Measurements from ENCODE around the gene TEX44. TPM values are rescaled to one million over a fixed set of nuclear protein-coding genes. Genes with fewer than 3 reads are reported as not detected.
"Not testable (repeated sequence)": the region's sequence is repeated elsewhere in the genome, so short reads cannot be mapped to it uniquely, and the experiment has no call there.

Gene TEX44
- total RNA-seq, 4 donors from 2014 or later = not detected

- Histone ChIP-seq H3K4me1 (no peaks in the 10 kb centered on the region), H3K36me3 (no peaks in the 10 kb centered on the region), H3K9me3 (no peaks in the 10 kb centered on the region), H3K27ac (no peak overlapping the region), H3K4me3 (no peak overlapping the region), H3K27me3 (no peaks in the 10 kb centered on the region)
- TF ChIP-seq, protein P1, sequence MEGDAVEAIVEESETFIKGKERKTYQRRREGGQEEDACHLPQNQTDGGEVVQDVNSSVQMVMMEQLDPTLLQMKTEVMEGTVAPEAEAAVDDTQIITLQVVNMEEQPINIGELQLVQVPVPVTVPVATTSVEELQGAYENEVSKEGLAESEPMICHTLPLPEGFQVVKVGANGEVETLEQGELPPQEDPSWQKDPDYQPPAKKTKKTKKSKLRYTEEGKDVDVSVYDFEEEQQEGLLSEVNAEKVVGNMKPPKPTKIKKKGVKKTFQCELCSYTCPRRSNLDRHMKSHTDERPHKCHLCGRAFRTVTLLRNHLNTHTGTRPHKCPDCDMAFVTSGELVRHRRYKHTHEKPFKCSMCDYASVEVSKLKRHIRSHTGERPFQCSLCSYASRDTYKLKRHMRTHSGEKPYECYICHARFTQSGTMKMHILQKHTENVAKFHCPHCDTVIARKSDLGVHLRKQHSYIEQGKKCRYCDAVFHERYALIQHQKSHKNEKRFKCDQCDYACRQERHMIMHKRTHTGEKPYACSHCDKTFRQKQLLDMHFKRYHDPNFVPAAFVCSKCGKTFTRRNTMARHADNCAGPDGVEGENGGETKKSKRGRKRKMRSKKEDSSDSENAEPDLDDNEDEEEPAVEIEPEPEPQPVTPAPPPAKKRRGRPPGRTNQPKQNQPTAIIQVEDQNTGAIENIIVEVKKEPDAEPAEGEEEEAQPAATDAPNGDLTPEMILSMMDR (IDR thresholded peaks at IDR 0.05) = no peak
- no peak for TF ChIP-seq POLR2A (IDR thresholded peaks at IDR 0.05)
- DNase-seq = no peak
These were observed 23.8 kb upstream of the TEX44 start for GRCh38 chr2:231568785-231569435.

DNA sequence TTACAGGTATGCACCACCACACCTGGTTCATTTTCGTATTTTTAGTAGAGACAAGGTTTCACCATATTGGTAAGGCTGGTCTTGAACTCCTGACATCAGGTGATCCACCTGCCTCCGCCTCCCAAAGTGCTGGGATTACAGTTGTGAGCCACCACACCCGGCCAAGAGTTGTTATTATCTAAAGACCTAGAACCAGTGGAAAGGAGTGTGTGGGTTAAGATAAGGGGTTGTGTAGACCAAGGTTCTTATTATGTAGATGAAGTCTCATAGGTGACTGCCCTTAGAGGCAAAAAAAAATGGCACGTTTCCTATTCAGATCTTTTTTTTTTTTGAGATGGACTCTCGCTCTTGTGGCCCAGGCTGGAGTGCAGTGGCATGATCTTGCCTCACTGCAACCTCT lies 21.7 kb upstream of the TEX44 start:
- H3K4me3 ChIP-seq, H3K4me1 ChIP-seq, H3K27me3 ChIP-seq, H3K36me3 ChIP-seq, H3K9me3 ChIP-seq, H3K27ac ChIP-seq, DNase-seq: not testable (repeated sequence)

DNA sequence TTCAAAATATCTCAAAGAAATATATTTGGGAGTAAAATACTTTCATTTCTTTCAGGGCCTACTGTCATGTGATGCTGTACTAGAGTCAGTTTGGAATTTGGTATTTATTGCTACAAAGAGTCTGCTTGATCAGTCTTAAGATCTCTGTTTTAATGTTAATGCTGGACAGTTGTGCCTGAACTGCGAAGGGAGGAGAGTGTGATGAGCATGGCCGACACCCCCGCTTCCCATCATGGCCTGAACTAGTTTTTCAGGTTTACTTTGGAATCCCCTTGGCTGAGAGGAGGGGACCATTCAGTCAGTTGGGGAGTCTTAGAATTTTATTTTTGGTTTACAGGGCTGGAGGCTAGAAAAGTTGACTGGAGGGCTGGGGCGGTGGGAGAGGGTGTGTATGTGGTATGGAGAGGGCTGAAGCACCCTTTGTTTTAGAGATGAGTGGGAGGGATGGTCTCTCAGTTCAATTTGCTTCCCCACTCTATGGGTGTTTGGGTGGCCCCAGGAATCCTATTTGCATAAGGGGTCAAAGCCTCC lies 20.9 kb upstream of the TEX44 start:
- no peaks in the 10 kb centered on the region for H3K27me3 ChIP-seq
- TF ChIP-seq, protein P1 (IDR thresholded peaks at IDR 0.05) = no peak
- TF ChIP-seq POLR2A (IDR thresholded peaks at IDR 0.05) = no peak
- H3K36me3 ChIP-seq = no peaks in the 10 kb centered on the region
- H3K4me1 ChIP-seq = no peaks in the 10 kb centered on the region
- DNase-seq = no peak
- H3K9me3 ChIP-seq = no peaks in the 10 kb centered on the region
- H3K27ac ChIP-seq = no peak overlapping the region
- H3K4me3 ChIP-seq = no peak overlapping the region

DNA sequence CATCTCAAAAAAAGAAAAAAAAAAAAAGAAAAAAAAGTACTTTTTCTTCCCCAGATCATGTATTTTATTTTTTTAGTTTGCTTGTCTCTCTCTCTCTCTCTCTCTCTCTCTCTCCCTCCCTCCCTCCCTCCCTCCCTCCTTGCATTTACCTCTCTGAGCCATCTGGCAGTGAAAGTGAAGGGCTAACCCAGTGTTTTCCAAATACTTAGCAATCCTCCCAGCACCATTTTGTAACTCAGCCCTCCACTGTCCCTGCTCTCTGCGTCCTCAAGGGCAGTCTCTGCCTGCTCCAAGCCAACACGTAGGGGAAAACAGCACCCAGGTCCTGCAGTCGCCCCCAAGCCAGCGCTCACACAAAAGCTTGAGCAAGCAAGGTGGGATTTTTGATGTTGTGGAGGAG lies 19.6 kb upstream of the TEX44 start:
- H3K4me1 ChIP-seq = no peaks in the 10 kb centered on the region
- TF ChIP-seq POLR2A (IDR thresholded peaks at IDR 0.05) = no peak
- TF ChIP-seq, protein P1 (IDR thresholded peaks at IDR 0.05) = no peak

DNA sequence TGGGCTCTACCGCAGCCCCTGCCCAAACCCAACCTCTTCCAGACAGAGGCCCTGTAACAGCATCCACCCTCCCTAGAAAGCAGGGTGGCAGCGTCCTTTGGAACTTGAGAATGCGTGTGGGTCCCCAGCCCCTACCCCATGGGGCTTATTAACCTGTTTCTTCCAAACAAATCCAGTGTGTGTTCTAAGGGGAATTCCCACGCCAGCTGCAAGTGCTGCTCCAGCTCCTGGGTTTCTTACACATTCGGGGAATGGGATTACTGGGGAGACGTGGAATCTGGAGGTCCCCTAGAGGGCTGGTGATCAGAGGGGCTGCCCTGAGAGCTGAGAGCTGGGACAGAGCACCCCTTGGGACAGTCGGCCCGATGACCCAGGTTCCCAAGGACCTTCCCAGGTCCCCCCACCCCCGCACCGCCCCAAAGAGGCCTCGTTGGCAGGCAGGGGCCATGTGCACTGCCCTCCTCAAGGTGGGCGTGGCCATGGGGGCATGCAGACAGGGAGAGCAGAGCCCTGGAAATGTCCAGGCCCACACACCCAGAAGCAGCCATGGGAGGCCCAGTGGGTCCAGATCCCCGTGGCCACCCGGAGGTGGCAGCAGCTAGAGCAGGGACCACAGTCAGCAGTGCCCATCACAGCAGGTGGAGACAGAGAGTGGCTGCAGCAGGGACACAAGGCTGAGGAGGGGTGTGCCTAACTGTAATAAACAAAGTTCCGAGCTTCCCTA lies 18.8 kb upstream of the TEX44 start:
- no peaks in the 10 kb centered on the region for H3K36me3 ChIP-seq
- H3K27me3 ChIP-seq = no peaks in the 10 kb centered on the region
- H3K4me1 ChIP-seq = no peaks in the 10 kb centered on the region
- H3K27ac ChIP-seq = no peak overlapping the region
- no peaks in the 10 kb centered on the region for H3K9me3 ChIP-seq
- no peak overlapping the region for H3K4me3 ChIP-seq
- no peak for TF ChIP-seq POLR2A (IDR thresholded peaks at IDR 0.05)
- TF ChIP-seq, protein P1 (IDR thresholded peaks at IDR 0.05) = no peak
- DNase-seq = no peak

More for the DNA sequence above, 19.6 kb upstream of the TEX44 start:
- no peak for DNase-seq
- H3K27me3 ChIP-seq = no peaks in the 10 kb centered on the region
- no peaks in the 10 kb centered on the region for H3K36me3 ChIP-seq
- H3K9me3 ChIP-seq = no peaks in the 10 kb centered on the region
- H3K27ac ChIP-seq = no peak overlapping the region
- no peak overlapping the region for H3K4me3 ChIP-seq

DNA sequence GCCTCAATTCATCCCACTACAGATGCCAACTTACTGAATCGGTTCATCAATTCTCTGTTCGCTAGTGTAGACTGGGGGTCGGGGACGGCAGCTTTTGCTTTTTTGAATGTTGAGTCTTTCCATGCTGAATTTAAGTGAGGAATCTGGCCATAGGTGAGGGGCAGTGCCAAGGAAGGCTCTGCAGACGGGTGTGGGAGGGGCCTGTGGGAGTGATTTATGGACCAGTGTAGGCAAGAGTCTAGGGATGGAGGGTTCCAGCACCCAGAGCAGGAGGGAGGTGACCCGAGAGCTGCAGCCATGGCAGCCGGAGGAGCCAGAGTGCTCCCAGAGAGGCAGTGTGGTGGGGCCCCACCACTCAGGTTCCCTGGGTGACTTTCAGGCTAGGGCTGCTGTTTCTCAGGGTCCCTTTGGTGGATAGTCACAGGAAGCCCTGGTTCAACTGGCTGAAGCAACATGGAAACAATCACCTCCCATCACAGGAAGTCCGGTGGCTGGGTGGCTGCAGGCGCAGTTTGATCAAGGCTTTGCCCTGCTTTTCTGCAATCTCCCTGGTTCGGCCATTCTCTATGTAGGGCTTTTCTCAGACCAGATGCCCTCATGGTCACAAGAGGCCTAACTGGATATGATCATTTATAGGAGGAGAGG lies 16.9 kb upstream of the TEX44 start:
- no peak for DNase-seq
- Histone ChIP-seq H3K27ac (no peak overlapping the region), H3K4me3 (no peak overlapping the region), H3K36me3 (no peaks in the 10 kb centered on the region), H3K4me1 (no peaks in the 10 kb centered on the region), H3K27me3 (no peaks in the 10 kb centered on the region), H3K9me3 (no peaks in the 10 kb centered on the region)
- TF ChIP-seq POLR2A (IDR thresholded peaks at IDR 0.05) = no peak
- TF ChIP-seq, protein P1 (IDR thresholded peaks at IDR 0.05) = no peak
